SK-N-DZ (cell line): ENCODE results near the gene HOXA11.

Experiments used
- DNase-seq: peaks from one replicate; pipeline ENCODE4 v3.0.0-alpha.2; 2015; ENCODE audit warnings: low spot score

HOXA11 gene

GRCh38 chr7:27158436-27159265 lies 26.4 kb downstream of the HOXA11 start:
- no peak for DNase-seq

DNA sequence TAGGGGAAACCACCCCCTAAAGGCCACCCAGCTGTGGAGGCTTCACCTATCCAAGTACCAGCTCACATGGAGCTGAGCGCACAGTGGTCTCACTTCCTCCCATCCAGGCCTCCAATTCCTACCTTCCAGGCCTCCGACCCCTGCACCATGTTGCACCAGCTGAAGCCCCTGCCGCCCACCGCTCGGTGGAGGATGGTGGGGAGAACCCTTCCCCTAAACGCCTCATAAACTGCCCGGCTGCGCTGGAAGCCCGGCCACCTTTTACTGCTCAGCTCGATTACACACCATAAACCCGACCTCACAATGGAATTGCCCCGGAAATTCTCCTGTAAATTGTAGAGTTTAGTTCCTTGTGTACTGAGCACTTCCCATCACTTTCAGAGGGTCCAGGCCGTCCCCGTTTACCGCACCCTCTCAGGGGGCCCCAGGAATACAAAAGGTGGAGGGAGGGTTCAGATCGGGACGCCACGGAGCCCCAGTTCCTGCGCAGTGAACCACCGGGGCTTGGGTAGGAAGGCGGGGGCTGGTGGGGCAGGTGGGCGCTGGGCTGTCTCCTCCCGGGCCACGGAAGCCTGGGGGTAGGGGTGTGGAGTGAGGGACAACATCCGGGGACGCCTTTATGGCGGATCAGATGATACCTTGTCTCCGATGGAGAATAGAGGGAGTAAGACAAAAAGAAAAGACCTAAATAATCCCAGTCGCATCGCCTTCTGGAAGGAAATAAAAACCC lies 27.2 kb downstream of the HOXA11 start:
- no peak for DNase-seq

DNA sequence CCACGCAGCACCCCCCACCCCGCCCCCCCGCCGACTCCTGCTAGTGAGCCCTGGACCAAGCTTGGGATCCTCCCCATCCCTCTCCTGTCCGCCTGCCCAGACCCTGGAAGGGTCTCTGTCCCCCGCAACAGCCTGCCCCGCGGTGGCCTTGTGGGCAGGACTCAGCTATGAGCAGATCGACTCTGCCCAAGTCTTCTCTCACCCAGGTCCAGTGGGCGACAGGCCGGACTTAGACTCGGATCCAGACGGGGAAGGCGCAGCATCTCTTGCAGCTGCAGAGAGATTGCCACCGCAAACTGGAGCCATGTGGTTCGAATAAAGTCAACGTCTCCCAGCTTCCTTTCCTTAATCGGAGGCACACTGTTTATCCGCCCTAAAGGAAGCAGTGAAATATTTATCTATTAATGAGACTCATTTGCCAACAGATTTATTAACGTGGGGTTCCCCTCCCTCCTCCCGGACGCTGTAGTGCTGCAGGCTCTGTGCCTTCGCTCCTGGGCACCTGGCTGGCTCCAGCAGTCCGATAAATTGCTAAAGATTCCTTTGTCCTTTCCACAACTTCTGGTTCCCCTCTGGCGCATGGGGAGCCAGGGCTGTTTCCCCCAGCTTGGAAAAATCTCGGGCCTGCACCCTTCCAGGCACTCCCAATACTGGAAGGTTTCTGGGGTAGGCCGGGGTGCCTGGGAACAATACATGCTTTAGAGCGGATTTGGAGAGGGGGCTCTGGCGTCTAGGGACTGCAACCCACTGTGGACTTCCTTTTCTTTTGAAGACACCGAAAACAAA lies 27.9 kb downstream of the HOXA11 start:
- DNase-seq, result no peak

DNA sequence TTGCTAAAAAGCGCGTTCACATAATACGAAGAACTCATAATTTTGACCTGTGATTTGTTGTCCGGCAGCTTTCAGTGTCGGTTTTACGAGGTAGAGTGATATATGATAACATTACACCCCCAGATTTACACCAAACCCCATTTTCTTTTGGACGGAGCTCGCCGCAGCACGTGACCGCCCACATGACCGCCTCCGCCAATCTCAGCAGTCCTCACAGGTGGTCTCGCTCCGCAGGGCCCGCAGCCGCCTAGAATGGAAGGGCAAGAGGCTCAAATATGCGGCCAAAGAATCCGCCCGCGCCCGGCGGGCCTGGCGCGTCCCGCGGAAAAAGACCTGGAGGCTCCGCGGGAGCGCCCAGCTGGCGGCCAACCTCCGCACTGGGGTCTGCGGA lies 28.5 kb downstream of the HOXA11 start, which contains the start of gene HOXA7:
Gene HOXA7, minus strand, starts transcription at position 168 of the 391 bp plus-strand sequence. Its CDS starts 130 bp downstream, at position 38.
- no peak for DNase-seq

GRCh38 chr7:27155816-27156507 lies 29.1 kb downstream of the HOXA11 start:
- DNase-seq, result no peak

- DNase-seq, result no peak
Observed at GRCh38 chr7:27154901-27155815, 29.9 kb downstream of the HOXA11 start.

GRCh38 chr7:27154369-27154768 lies 30.7 kb downstream of the HOXA11 start:
- no peak for DNase-seq

DNA sequence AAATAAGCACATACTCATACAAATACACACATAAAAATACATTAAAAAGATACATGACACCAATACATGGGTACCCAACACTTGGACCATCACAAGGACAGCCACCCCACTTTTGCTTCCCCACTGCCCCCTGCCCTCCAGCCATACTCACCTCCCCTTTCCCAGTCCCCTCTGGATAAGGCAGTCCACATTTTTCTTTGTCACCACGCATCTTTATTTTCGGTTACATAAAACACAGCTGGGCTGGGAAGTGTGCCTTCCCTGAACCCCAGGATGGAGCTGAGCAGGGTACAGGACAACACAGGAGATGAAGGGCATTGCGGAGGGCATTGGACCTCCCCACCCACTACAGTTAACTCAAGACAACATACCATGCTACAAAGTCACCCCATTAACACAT lies 31.5 kb downstream of the HOXA11 start:
- no peak for DNase-seq

GRCh38 chr7:27152816-27153442 lies 32.1 kb downstream of the HOXA11 start:
- no peak for DNase-seq

DNA sequence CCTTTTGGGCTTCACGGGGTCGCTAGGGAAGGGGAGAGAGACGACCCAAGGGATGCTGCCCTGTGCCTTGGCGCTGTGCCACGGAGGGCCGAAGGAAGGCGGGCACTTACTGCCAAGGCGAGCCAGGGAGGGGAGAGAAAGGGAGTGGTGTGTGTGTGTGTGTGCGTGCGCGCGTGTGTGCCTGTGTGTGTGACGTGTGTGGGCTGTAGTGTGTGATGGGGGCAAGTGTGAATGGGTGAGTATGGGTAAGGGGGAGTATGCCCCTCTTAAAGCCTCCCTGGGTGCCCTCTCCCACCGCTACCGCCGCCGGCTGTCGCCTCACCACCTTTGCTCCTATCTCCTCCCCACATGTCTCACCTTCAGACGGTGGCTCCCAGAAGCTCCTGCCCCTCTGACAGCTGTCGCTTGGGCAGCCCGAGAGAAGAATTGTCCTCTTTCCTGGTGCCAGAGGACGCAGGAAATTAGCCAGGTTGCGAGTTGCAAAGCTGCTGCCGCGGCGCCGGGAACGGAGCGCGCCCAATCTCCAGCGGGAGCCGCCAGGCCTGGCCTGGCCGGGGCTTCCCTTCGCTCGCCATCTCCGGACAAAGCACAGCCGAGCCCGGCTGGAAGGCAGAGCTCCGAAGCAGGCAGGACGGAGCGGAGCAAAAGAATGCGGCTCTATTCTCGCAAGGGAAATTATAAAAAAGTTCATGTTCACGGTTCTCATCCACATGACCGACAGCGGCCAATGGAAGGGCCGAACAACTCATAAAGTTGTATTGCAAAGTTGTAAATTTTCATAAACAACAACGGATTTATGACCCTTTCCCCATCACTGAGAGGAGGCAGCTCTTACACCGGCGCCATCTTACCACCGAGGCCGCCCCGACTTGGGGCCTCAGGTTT lies 32.9 kb downstream of the HOXA11 start, which contains the start of gene HOXA3:
Gene HOXA3, minus strand, starts transcription at position 653 of the 885 bp plus-strand sequence. CDS start 41,943 bp downstream, outside the sequence.
- no peak for DNase-seq

DNA sequence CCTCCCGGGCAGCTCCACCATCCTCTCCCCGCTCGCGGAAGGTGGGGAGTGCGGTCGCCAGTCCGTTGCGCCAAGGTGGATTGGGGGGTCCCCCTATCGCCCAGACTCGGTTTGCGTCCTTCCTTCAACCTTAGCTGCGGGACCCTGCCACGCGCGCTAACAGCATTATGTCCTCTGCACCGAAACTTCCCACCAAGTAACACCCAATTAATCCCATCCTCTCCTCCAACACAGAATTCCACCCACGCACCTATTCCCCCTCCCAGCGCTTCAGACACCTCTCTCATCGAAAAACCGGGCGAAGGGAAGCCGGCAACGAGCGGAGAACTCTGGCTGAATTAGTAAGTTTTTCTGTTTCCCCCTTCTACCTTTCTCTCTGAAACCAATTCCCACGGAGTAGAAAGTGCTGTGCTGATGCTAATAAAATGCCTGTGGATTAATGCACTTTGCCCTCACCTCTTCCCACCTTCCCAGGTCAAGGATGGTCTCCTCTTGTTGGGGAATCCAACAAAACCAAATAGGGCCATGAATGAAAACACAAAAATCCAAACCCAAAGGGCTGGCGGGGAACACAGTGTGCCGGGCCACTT lies 33.6 kb downstream of the HOXA11 start:
- DNase-seq, result no peak

DNA sequence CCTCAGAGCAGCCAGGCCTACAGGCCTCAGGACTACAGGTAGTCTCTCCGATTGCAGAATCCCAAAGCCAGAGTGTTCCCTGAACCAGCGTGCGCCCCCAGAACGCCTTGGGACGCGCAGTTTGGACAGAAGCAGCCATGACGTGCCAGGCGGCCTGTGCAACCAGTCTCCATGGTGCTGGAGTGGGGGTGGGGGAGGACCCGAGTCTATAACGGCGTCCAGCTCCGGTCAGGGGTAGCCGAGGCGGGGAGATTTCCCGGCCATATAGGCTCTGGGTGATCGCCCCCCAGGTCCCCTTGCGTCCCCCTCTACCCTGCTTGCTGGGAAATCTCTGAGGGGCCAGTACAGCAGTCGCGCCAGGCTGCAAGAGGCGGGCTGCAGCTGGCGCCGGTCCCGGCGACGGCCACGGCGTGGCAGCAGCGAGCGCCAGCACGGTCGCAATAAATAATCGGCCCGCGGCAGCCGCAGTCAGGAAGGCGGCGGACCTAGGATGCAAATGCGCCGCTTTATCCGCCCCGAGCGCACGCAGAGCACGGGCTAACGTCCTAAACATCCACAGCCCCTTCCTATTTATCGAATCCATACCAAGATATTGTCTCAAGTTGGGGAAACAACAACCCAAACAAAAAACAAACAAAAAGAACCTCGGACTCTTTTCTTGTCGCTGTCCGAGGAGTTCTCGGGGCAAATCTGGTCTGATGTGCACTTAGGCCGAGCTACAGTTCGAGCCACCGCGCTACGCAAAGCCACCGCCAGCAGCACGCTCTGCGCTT lies 34.3 kb downstream of the HOXA11 start:
- peak; percentile 32 for DNase-seq

- no peak for DNase-seq
Observed at GRCh38 chr7:27149842-27150567, 35.0 kb downstream of the HOXA11 start.

GRCh38 chr7:27148756-27149641 lies 36.0 kb downstream of the HOXA11 start:
- DNase-seq, result no peak

GRCh38 chr7:27148031-27148755 lies 36.8 kb downstream of the HOXA11 start:
- no peak for DNase-seq
